Measurements from ENCODE around the gene ZNF598. TPM values are rescaled to one million over a fixed set of nuclear protein-coding genes. Genes with fewer than 3 reads are reported as not detected.

ZNF598 gene
- total RNA-seq, 6 experiments from 2014 or later: 37.1 to 48.1 (median 40.7) TPM

GRCh38 chr16:2056077-2056476 is 46.5 kb upstream of the ZNF598 start:
- DNase-seq: no peak
- Mint-ChIP-seq H3K4me1 (ENCODE audit: low read depth) (no peaks in the 10 kb centered on the region), H3K4me3 (no peak overlapping the region), H3K27me3 (ENCODE audit: insufficient read depth) (no peaks in the 10 kb centered on the region), H3K9me3 (no peaks in the 10 kb centered on the region), H3K27ac (no peak overlapping the region), H3K36me3 (ENCODE audit: low read depth) (no peaks in the 10 kb centered on the region; the same call in 1 of the 2 replicates)
- TF ChIP-seq CTCF (IDR thresholded peaks at IDR 0.05): peak; percentile 57

GRCh38 chr16:2054543-2055245 is 45.1 kb upstream of the ZNF598 start:
- H3K27me3 Mint-ChIP-seq (ENCODE audit: insufficient read depth): no peaks in the 10 kb centered on the region
- no peaks in the 10 kb centered on the region for H3K4me1 Mint-ChIP-seq (ENCODE audit: low read depth)
- no peak overlapping the region for H3K27ac Mint-ChIP-seq
- no peaks in the 10 kb centered on the region; the same call in 1 of the 2 replicates for H3K36me3 Mint-ChIP-seq (ENCODE audit: low read depth)
- no peak for DNase-seq
- H3K4me3 Mint-ChIP-seq: no peak overlapping the region
- no peaks in the 10 kb centered on the region for H3K9me3 Mint-ChIP-seq
- no peak for TF ChIP-seq CTCF (IDR thresholded peaks at IDR 0.05)

GRCh38 chr16:2053897-2054296 is 44.3 kb upstream of the ZNF598 start:
- H3K4me1 Mint-ChIP-seq (ENCODE audit: low read depth): peaks cover 2% of the 10 kb centered on the region; the same call in 1 of the 2 replicates
- H3K9me3 Mint-ChIP-seq: no peaks in the 10 kb centered on the region
- H3K27ac Mint-ChIP-seq: no peak overlapping the region
- H3K27me3 Mint-ChIP-seq (ENCODE audit: insufficient read depth): no peaks in the 10 kb centered on the region
- no peaks in the 10 kb centered on the region; the same call in 1 of the 2 replicates for H3K36me3 Mint-ChIP-seq (ENCODE audit: low read depth)
- no peak for DNase-seq
- no peak overlapping the region for H3K4me3 Mint-ChIP-seq
- TF ChIP-seq CTCF (IDR thresholded peaks at IDR 0.05): no peak

GRCh38 chr16:2053211-2053610 is 43.6 kb upstream of the ZNF598 start:
- no peaks in the 10 kb centered on the region; the same call in 1 of the 2 replicates for H3K36me3 Mint-ChIP-seq (ENCODE audit: low read depth)
- H3K27ac Mint-ChIP-seq: no peak overlapping the region
- no peak overlapping the region for H3K4me3 Mint-ChIP-seq
- H3K27me3 Mint-ChIP-seq (ENCODE audit: insufficient read depth): no peaks in the 10 kb centered on the region
- no peaks in the 10 kb centered on the region for H3K9me3 Mint-ChIP-seq
- no peak for DNase-seq
- no peak for TF ChIP-seq CTCF (IDR thresholded peaks at IDR 0.05)
- peaks cover 8% of the 10 kb centered on the region for H3K4me1 Mint-ChIP-seq (ENCODE audit: low read depth)

GRCh38 chr16:2048116-2048543 is 38.5 kb upstream of the ZNF598 start:
- H3K27ac Mint-ChIP-seq: peak overlapping the region; percentile 67
- H3K36me3 Mint-ChIP-seq (ENCODE audit: low read depth): no peaks in the 10 kb centered on the region; the same call in 1 of the 2 replicates
- H3K4me3 Mint-ChIP-seq: peak overlapping the region; percentile 96
- no peak for DNase-seq
- H3K9me3 Mint-ChIP-seq: no peaks in the 10 kb centered on the region
- peaks cover 26% of the 10 kb centered on the region for H3K4me1 Mint-ChIP-seq (ENCODE audit: low read depth)
- no peaks in the 10 kb centered on the region; the same call in 1 of the 2 replicates for H3K27me3 Mint-ChIP-seq (ENCODE audit: insufficient read depth)
- TF ChIP-seq CTCF (IDR thresholded peaks at IDR 0.05): no peak
